Stimulated activated CD4-positive, alpha-beta T cell treated with anti-CD3 and anti-CD28 coated beads, Interleukin-2, amount 100 ng/mL, for 48 hours (primary cell): ENCODE results near the gene SIN3B.

Experiments
- DNase-seq, 2 donors: peaks; one replicate each; pipeline ENCODE4 v3.0.0-alpha.2; 2020

SIN3B gene

GRCh38 chr19:16917401-16917800 lies 88.2 kb downstream of the SIN3B start:
- DNase-seq: no peak

DNA sequence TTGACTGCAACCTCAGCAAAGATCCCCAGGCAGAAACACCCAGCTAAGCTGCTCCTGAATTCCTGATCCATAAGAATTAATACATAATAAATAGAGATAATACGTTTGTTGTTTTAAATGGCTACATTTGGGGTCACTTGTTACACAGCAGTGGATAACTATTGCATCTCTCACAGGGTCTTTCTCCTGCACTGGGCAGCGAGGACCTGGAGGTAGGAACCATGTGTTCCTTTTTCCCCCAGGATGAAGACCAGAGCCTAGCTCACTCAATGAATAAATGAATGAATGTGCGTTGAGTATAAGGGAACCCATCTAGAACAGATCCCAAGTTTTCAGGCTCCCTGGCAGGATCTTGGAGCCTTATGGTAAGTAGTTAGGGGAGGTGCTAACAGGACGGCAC lies 90.3 kb downstream of the SIN3B start:
- DNase-seq: no peak

DNA sequence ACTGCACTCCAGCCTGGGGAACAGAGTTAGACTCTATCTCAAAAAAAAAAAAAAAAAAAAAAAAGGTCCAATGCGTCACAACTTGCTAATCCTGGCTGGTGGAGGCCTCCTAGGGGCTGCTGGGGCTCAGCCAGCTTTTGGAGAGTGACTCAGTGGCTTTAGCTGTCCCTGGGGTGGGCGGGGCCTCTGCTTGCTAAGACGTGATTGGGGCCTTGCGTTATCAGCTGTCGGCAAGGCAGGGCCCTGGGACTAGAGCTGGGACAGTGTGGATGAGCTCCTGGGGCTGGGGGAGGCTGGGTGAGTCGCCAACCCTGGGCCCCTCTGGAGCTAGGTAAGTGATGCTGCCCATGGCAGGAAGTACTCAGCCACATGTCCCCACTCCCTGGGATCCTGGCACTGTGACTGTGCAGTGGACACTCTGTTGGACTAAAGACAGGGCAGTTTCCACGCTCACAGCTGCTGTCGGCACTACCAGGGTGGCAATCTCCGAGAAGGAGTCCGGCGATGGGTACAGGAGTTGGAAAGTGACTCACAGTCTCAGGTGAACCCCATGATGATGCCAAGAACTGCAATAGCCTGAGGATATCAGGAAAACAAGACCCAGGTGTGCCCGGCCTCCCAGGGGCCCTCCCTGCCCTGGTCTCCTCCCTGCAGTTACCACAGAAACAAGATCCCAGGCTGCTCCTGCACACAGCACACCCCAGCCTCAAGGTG lies 91.8 kb downstream of the SIN3B start:
- no peak for DNase-seq

DNA sequence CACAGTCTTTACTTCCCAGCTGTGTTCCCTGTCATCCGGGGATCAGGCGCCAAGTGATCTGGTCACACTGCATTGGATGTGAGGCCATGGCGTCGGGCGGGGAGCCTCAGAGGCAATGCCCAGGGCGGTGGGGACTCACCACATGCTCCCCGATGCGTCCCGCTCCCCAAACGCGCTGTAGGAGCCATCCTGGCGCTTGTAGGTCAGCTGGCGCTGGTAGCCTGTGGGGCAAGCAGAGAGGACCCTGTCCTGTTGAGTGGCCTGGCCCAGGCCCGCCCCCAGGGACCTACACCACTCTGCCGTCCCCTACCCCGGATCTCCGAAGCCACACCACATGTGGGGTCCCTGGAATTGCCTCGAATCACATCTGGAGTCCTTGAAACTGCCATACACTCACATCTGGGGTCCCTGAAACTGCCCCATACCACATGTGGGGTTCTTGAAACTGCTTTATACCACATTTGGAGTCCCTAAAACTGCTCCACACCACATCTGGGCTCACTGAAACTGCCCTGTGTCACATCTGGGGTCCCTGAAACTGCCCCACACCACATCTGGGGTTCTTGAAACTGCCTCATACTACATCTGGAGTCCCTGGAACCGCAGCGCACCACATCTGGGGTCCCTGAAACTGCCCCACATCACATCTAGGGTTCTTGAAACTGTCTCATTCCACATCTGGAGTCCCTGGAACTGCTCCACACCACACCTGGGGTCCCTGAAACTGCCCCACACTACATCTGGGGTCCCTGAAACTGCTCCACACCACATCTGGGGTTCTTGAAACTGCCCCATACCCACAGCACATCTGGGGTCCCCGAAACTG lies 92.8 kb downstream of the SIN3B start:
- no peak for DNase-seq

- no peak for DNase-seq
Observed at GRCh38 chr19:16922592-16922934, 93.4 kb downstream of the SIN3B start.

DNA sequence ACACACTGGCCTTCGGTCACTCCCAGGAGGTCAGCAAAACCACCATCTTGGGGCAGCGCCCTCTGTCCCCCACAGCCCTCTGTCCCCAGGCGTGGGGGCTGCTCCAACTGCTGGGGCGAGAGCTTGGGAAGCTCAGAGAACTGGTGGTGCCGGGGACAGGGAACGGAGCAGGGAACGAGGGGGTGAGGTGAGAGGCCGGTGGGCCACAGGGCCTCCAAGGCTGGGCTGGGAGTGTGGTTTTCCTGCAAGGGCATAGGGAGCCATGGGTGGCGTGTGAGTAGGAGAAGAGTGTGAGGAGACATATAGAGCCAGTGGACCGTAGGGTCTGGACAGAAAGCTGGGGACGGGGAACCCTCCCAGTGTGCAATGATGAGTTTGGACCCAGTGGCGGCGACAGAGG lies 93.8 kb downstream of the SIN3B start:
- DNase-seq: no peak

DNA sequence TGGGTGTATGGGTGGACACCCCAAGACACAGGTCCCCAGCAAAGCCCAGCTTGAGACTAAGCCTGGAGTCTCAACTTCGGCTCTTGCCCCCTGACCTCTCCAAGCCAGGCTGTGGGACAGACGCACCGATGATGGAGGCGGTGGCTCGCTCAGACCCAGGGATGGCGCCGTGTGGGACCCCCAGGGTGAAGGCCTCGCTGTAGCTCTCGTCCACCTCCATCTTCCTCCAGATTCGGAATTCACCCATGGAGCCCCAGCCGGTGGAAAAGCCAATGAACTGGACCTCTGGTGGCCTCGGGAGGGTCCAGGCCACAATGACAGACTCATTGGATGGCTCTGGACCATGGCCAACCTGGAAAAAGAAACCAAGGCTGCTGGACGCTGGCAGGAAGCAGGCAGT lies 98.7 kb downstream of the SIN3B start:
- no peak for DNase-seq

GRCh38 chr19:16928351-16928750 lies 99.2 kb downstream of the SIN3B start:
- DNase-seq: no peak

- no peak for DNase-seq
Observed at GRCh38 chr19:16928916-16929315, 99.7 kb downstream of the SIN3B start.
